ENCODE data around the gene EPS8.

DNA sequence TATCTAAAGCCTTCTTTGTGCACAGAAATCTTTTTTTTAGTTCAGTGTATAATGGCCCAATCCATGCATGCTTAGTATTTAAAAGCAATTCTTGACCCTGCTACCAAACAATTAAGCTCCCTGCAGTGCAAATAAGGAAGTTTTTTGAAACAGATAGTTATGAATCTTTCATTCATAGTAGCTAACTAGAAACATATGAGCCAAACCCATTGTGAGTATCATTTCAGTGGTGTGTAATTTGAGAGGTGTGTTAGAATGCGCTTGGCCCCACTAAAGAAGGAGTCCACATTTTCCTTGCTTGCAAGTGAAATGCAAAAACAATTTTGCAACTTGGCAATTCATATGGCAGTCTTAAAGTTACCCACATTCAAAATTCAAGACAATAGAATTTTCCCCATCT, 14.4 kb downstream of the EPS8 start:
- TF ChIP-seq, protein P1, sequence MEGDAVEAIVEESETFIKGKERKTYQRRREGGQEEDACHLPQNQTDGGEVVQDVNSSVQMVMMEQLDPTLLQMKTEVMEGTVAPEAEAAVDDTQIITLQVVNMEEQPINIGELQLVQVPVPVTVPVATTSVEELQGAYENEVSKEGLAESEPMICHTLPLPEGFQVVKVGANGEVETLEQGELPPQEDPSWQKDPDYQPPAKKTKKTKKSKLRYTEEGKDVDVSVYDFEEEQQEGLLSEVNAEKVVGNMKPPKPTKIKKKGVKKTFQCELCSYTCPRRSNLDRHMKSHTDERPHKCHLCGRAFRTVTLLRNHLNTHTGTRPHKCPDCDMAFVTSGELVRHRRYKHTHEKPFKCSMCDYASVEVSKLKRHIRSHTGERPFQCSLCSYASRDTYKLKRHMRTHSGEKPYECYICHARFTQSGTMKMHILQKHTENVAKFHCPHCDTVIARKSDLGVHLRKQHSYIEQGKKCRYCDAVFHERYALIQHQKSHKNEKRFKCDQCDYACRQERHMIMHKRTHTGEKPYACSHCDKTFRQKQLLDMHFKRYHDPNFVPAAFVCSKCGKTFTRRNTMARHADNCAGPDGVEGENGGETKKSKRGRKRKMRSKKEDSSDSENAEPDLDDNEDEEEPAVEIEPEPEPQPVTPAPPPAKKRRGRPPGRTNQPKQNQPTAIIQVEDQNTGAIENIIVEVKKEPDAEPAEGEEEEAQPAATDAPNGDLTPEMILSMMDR (IDR thresholded peaks at IDR 0.05) = no peak
- no peak for TF ChIP-seq POLR2AphosphoS5 (IDR thresholded peaks at IDR 0.05; ENCODE audit: insufficient read depth in 1 of 2, low read depth in 1 of 2)

All from vagina (tissue), 2 donors.